ENCODE measurements around the gene TOMT. TPM values are rescaled to one million over a fixed set of nuclear protein-coding genes. Genes with fewer than 3 reads are reported as not detected.

TOMT gene
- total RNA-seq, 1 donor from 2014 or later: not detected

DNA sequence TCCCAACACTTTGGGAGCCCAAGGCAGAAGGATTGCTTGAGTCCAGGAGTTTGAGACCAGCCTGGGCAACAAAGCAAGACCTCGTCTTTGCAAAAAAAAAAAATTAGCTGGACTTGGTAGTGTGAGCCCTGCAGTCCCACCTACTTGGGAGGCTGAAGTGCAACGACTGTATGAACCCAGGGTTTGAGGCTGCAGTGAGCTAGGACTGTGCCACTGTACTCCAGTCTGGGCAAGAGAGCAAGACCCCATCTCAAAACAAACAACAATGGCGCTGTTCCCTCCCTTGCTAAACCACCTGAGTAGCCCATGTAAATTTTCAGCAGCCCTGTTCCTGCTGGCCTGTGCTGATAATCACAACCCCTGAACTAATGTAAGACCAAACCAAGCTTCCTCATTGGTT lies 5.7 kb upstream of the TOMT start:
- Mint-ChIP-seq H3K9me3 (ENCODE audit: unreplicated experiment) (peaks cover 2% of the 10 kb centered on the region), H3K4me3 (ENCODE audit: unreplicated experiment) (no peak overlapping the region), H3K27me3 (ENCODE audit: low read depth, unreplicated experiment) (no peaks in the 10 kb centered on the region), H3K4me1 (ENCODE audit: low read depth, unreplicated experiment) (peaks cover 26% of the 10 kb centered on the region), H3K27ac (ENCODE audit: unreplicated experiment) (no peak overlapping the region), H3K36me3 (ENCODE audit: low read depth, unreplicated experiment) (peaks cover 31% of the 10 kb centered on the region)
- Histone ChIP-seq H3K9ac (ENCODE audit: low read length) (no peak overlapping the region), H3K9me3 (ENCODE audit: insufficient read depth, low read depth, low read length) (no peaks in the 10 kb centered on the region), H2AFZ (ENCODE audit: low read depth, low read length) (no peak overlapping the region), H3K36me3 (ENCODE audit: insufficient read depth, low read length) (peaks cover 18% of the 10 kb centered on the region), H4K20me1 (ENCODE audit: insufficient read depth, low read length) (no peaks in the 10 kb centered on the region), H3K4me1 (ENCODE audit: insufficient read depth, low read length) (peaks cover 24% of the 10 kb centered on the region), H3K79me2 (ENCODE audit: insufficient read depth, low read length) (peaks cover 48% of the 10 kb centered on the region), H3K4me3 (ENCODE audit: insufficient read depth, low read depth, low read length) (no peak overlapping the region), H3K27me3 (ENCODE audit: insufficient read depth, low read length) (no peaks in the 10 kb centered on the region), H3K27ac (ENCODE audit: low read depth, low read length) (no peak overlapping the region), H3K4me2 (ENCODE audit: low read length) (peak overlapping the region; percentile 98)
- FAIRE-seq (no peak), DNase-seq (ENCODE audit: low read depth) (no peak)
- no peak for TF ChIP-seq CTCF (IDR thresholded peaks at IDR 0.05; ENCODE audit: insufficient read depth, low read depth, low read length)
- no peak for TF ChIP-seq EZH2 (IDR thresholded peaks at IDR 0.05; ENCODE audit: insufficient read depth, low read length)

DNA sequence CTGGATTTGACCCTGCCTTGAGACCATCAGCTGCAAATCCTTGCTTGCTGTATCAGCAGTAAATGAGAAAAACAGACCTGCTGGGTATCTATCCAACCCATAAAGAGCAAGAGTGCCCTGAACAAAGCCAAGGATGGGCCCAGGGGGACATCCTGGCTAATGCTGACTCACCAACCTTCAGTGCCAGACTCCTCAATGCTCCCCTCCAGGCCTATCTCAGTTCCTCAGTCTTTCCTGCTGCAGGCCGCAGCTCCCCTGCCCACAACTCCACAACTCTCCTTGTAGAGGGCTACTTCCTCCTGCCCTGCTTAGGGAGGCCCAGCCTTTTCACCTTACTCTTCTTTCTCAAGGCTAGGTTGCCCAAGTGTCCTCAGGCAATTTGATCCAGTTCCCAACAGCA lies 5.3 kb upstream of the TOMT start:
- no peak overlapping the region for H3K4me3 ChIP-seq (ENCODE audit: insufficient read depth, low read depth, low read length)
- H3K27ac ChIP-seq (ENCODE audit: low read depth, low read length): no peak overlapping the region
- H3K4me2 ChIP-seq (ENCODE audit: low read length): peak overlapping the region; percentile 98
- Mint-ChIP-seq H3K36me3 (ENCODE audit: low read depth, unreplicated experiment) (peaks cover 33% of the 10 kb centered on the region), H3K27ac (ENCODE audit: unreplicated experiment) (no peak overlapping the region), H3K4me3 (ENCODE audit: unreplicated experiment) (no peak overlapping the region), H3K4me1 (ENCODE audit: low read depth, unreplicated experiment) (peaks cover 26% of the 10 kb centered on the region), H3K27me3 (ENCODE audit: low read depth, unreplicated experiment) (no peaks in the 10 kb centered on the region), H3K9me3 (ENCODE audit: unreplicated experiment) (peaks cover 2% of the 10 kb centered on the region)
- no peak for TF ChIP-seq CTCF (IDR thresholded peaks at IDR 0.05; ENCODE audit: insufficient read depth, low read depth, low read length)
- TF ChIP-seq EZH2 (IDR thresholded peaks at IDR 0.05; ENCODE audit: insufficient read depth, low read length): no peak
- H3K9ac ChIP-seq (ENCODE audit: low read length): no peak overlapping the region
- no peaks in the 10 kb centered on the region for H3K27me3 ChIP-seq (ENCODE audit: insufficient read depth, low read length)
- H4K20me1 ChIP-seq (ENCODE audit: insufficient read depth, low read length): no peaks in the 10 kb centered on the region
- H3K4me1 ChIP-seq (ENCODE audit: insufficient read depth, low read length): peaks cover 24% of the 10 kb centered on the region
- DNase-seq (ENCODE audit: low read depth) (no peak), FAIRE-seq (no peak)
- no peaks in the 10 kb centered on the region for H3K9me3 ChIP-seq (ENCODE audit: insufficient read depth, low read depth, low read length)
- no peak overlapping the region for H2AFZ ChIP-seq (ENCODE audit: low read depth, low read length)
- H3K79me2 ChIP-seq (ENCODE audit: insufficient read depth, low read length): peaks cover 48% of the 10 kb centered on the region
- peaks cover 14% of the 10 kb centered on the region for H3K36me3 ChIP-seq (ENCODE audit: insufficient read depth, low read length)

GRCh38 chr11:72102162-72102561 lies 3.6 kb upstream of the TOMT start:
- H3K9me3 ChIP-seq (ENCODE audit: insufficient read depth, low read depth, low read length): no peaks in the 10 kb centered on the region
- TF ChIP-seq EZH2 (IDR thresholded peaks at IDR 0.05; ENCODE audit: insufficient read depth, low read length) (no peak), CTCF (IDR thresholded peaks at IDR 0.05; ENCODE audit: insufficient read depth, low read depth, low read length) (no peak)
- FAIRE-seq (no peak), DNase-seq (ENCODE audit: low read depth) (no peak)
- Mint-ChIP-seq H3K4me1 (ENCODE audit: low read depth, unreplicated experiment) (peaks cover 26% of the 10 kb centered on the region), H3K9me3 (ENCODE audit: unreplicated experiment) (peaks cover 2% of the 10 kb centered on the region), H3K27ac (ENCODE audit: unreplicated experiment) (peak overlapping the region; percentile 56), H3K27me3 (ENCODE audit: low read depth, unreplicated experiment) (no peaks in the 10 kb centered on the region), H3K36me3 (ENCODE audit: low read depth, unreplicated experiment) (peaks cover 33% of the 10 kb centered on the region), H3K4me3 (ENCODE audit: unreplicated experiment) (peak overlapping the region; percentile 92)
- peaks cover 8% of the 10 kb centered on the region for H3K36me3 ChIP-seq (ENCODE audit: insufficient read depth, low read length)
- no peak overlapping the region for H2AFZ ChIP-seq (ENCODE audit: low read depth, low read length)
- H3K4me2 ChIP-seq (ENCODE audit: low read length): peak overlapping the region; percentile 98
- H3K79me2 ChIP-seq (ENCODE audit: insufficient read depth, low read length): peaks cover 48% of the 10 kb centered on the region
- H3K9ac ChIP-seq (ENCODE audit: low read length): peak overlapping the region; percentile 92
- no peaks in the 10 kb centered on the region for H4K20me1 ChIP-seq (ENCODE audit: insufficient read depth, low read length)
- peaks cover 24% of the 10 kb centered on the region for H3K4me1 ChIP-seq (ENCODE audit: insufficient read depth, low read length)
- H3K27me3 ChIP-seq (ENCODE audit: insufficient read depth, low read length): no peaks in the 10 kb centered on the region
- peak overlapping the region; percentile 95 for H3K4me3 ChIP-seq (ENCODE audit: insufficient read depth, low read depth, low read length)
- H3K27ac ChIP-seq (ENCODE audit: low read depth, low read length): peak overlapping the region; percentile 94

All from astrocyte (in vitro differentiated cells and primary cell).